Activated CD4-positive, alpha-beta T cell treated with anti-CD3 and anti-CD28 coated beads, Interleukin-2, amount 50 U/mL, for 48 hours (primary cell): Measurements from ENCODE around the gene BTBD9.
"Not testable (repeated sequence)": the region's sequence is repeated elsewhere in the genome, so short reads cannot be mapped to it uniquely, and the experiment has no call there.

ENCODE experiments used
- DNase-seq, 2 experiments: peaks; one replicate each; pipeline ENCODE4 v3.0.0-alpha.2; 2020

BTBD9 gene

GRCh38 chr6:38477680-38478260, 162.0 kb downstream of the BTBD9 start:
- no peak for DNase-seq

GRCh38 chr6:38476888-38477287, 162.8 kb downstream of the BTBD9 start:
- DNase-seq: no peak

- DNase-seq: no peak
Observed at GRCh38 chr6:38476141-38476540, 163.6 kb downstream of the BTBD9 start.

GRCh38 chr6:38470548-38470947, 169.2 kb downstream of the BTBD9 start:
- no peak for DNase-seq

GRCh38 chr6:38467566-38467965, 172.2 kb downstream of the BTBD9 start:
- no peak for DNase-seq

- no peak for DNase-seq
Observed at GRCh38 chr6:38460186-38460585, 179.5 kb downstream of the BTBD9 start.

GRCh38 chr6:38459291-38459690, 180.4 kb downstream of the BTBD9 start:
- DNase-seq: no peak

GRCh38 chr6:38453861-38454260, 185.9 kb downstream of the BTBD9 start:
- no peak for DNase-seq

GRCh38 chr6:38452816-38453660, 186.7 kb downstream of the BTBD9 start:
- DNase-seq: no peak

GRCh38 chr6:38450717-38451116, 189.0 kb downstream of the BTBD9 start:
- DNase-seq: no peak

GRCh38 chr6:38445925-38446324, 193.8 kb downstream of the BTBD9 start:
- DNase-seq: no peak

- DNase-seq: no peak
Observed at GRCh38 chr6:38445336-38445735, 194.4 kb downstream of the BTBD9 start.

GRCh38 chr6:38443352-38444144, 196.2 kb downstream of the BTBD9 start:
- no peak for DNase-seq

- no peak for DNase-seq
Observed at GRCh38 chr6:38438097-38438496, 201.6 kb downstream of the BTBD9 start.

- DNase-seq: no peak
Observed at GRCh38 chr6:38436726-38437465, 202.8 kb downstream of the BTBD9 start.

GRCh38 chr6:38435330-38435729, 204.4 kb downstream of the BTBD9 start:
- DNase-seq: no peak

GRCh38 chr6:38434051-38434450, 205.7 kb downstream of the BTBD9 start:
- DNase-seq: no peak

GRCh38 chr6:38432479-38432878, 207.2 kb downstream of the BTBD9 start:
- DNase-seq: no peak

GRCh38 chr6:38432079-38432478, 207.7 kb downstream of the BTBD9 start:
- DNase-seq: peak in 1 of 2 experiments; percentile 8

GRCh38 chr6:38429546-38429945, 210.2 kb downstream of the BTBD9 start:
- DNase-seq: no peak

- no peak for DNase-seq
Observed at GRCh38 chr6:38427492-38428210, 212.1 kb downstream of the BTBD9 start.

GRCh38 chr6:38425788-38426488, 213.8 kb downstream of the BTBD9 start:
- DNase-seq: not testable (repeated sequence)
